Neural cell (in vitro differentiated cells): ENCODE results near the gene PTPRN2. TPM values are rescaled to one million over a fixed set of nuclear protein-coding genes. Genes with fewer than 3 reads are reported as not detected.
"Not testable (repeated sequence)": the region's sequence is repeated elsewhere in the genome, so short reads cannot be mapped to it uniquely, and the experiment has no call there.

Source experiments
- H2AFZ ChIP-seq: fragments of 200-600, 300-800 bp; sonication (generic), shearing (Covaris generic); 2 replicates; pipeline ENCODE4 v1.6.0; 2014; ENCODE audit warnings: low read depth, mild to moderate bottlenecking, antibody characterized with exemption, low read length, moderate library complexity
- H3F3A ChIP-seq: fragments of 200-600 bp; shearing (Covaris generic); 2 replicates; pipeline ENCODE4 v1.6.1; 2016; ENCODE audit warnings: mild to moderate bottlenecking, moderate library complexity, mixed read lengths, antibody characterized with exemption, low read length; ENCODE audit not compliant: insufficient read depth, poor library complexity, severe bottlenecking
- H3K27ac ChIP-seq: fragments of 200-600, 300-800 bp; sonication (generic), shearing (Covaris generic); 2 replicates; pipeline ENCODE4 v1.5.1; 2014; ENCODE audit warnings: mild to moderate bottlenecking, low read length, moderate library complexity
- H3K27me3 ChIP-seq: fragments of 300-800, 200-600 bp; sonication (generic), shearing (Covaris generic); 2 replicates; pipeline ENCODE4 v1.6.0; 2014; ENCODE audit warnings: mild to moderate bottlenecking, low read depth, low read length, moderate library complexity; ENCODE audit not compliant: insufficient read depth
- H3K36me3 ChIP-seq: fragments of 300-800, 200-600 bp; sonication (generic), shearing (Covaris generic); 2 replicates; pipeline ENCODE4 v1.5.1; 2014; ENCODE audit warnings: mild to moderate bottlenecking, antibody characterized with exemption, low read length, moderate library complexity; ENCODE audit not compliant: insufficient read depth
- H3K4me2 ChIP-seq: fragments of 300-800, 200-600 bp; sonication (generic), shearing (Covaris generic); 2 replicates; pipeline ENCODE4 v1.6.0; 2014; ENCODE audit warnings: mild to moderate bottlenecking, low read length
- H3K4me3 ChIP-seq: fragments of 300-800, 200-600 bp; sonication (generic), shearing (Covaris generic); 2 replicates; pipeline ENCODE4 v1.5.1; 2014; ENCODE audit warnings: mild to moderate bottlenecking, low read length, moderate library complexity
- H3K79me2 ChIP-seq: fragments of 200-600 bp; shearing (Covaris generic); replicated peaks from 2 replicates; pipeline ENCODE4 v1.6.0; 2014; ENCODE audit warnings: mild to moderate bottlenecking, low read length, moderate library complexity; ENCODE audit not compliant: insufficient read depth
- H3K9ac ChIP-seq: fragments of 300-800, 200-600 bp; sonication (generic), shearing (Covaris generic); 2 replicates; pipeline ENCODE4 v1.6.1; 2016; ENCODE audit warnings: mild to moderate bottlenecking, low read length, mixed read lengths
- H3K9me2 ChIP-seq: fragments of 200-600 bp; shearing (Covaris generic); 2 replicates; pipeline ENCODE4 v1.6.1; 2016; ENCODE audit warnings: mild to moderate bottlenecking, low read length, mixed read lengths; ENCODE audit not compliant: insufficient read depth
- H3K9me3 ChIP-seq: fragments of 200-600, 300-800 bp; sonication (generic), shearing (Covaris generic); 2 replicates; pipeline ENCODE4 v1.6.1; 2016; ENCODE audit warnings: mild to moderate bottlenecking, mixed run types, low read length, moderate library complexity, mixed read lengths
- H4K20me1 ChIP-seq: fragments of 200-600 bp; shearing (Covaris generic); 2 replicates; pipeline ENCODE4 v1.6.1; 2016; ENCODE audit warnings: mild to moderate bottlenecking, mixed run types; ENCODE audit not compliant: insufficient read depth
- CTCF ChIP-seq: fragments of 450-650 bp; IDR thresholded peaks from 2 replicates; pipeline ENCODE4 v1.5.1; 2014; ENCODE audit warnings: antibody characterized with exemption, mild to moderate bottlenecking, moderate library complexity; ENCODE audit not compliant: poor library complexity, severe bottlenecking
- EP300 ChIP-seq: fragments of 450-650 bp; conservative IDR thresholded peaks from 2 replicates; pipeline ENCODE4 v1.6.1; 2014; ENCODE audit warnings: antibody characterized with exemption, mild to moderate bottlenecking, moderate library complexity; ENCODE audit not compliant: poor library complexity, severe bottlenecking
- EZH2 ChIP-seq: fragments of 200-600, 300-800 bp; shearing (Covaris generic), sonication (generic); IDR thresholded peaks from 2 replicates; pipeline ENCODE4 v1.6.1; 2014; ENCODE audit warnings: antibody characterized with exemption, low read length, borderline replicate concordance, mild to moderate bottlenecking; ENCODE audit not compliant: insufficient read depth, poor library complexity, severe bottlenecking
- MXI1 ChIP-seq: fragments of 450-650 bp; conservative IDR thresholded peaks from 2 replicates; pipeline ENCODE4 v1.6.1; 2014; ENCODE audit warnings: antibody characterized with exemption, mild to moderate bottlenecking; ENCODE audit not compliant: poor library complexity, severe bottlenecking
- POLR2AphosphoS5 ChIP-seq: IDR thresholded peaks from 2 replicates; pipeline ENCODE4 v1.6.1; 2012
- RAD21 ChIP-seq: fragments of 450-650 bp; conservative IDR thresholded peaks from 2 replicates; pipeline ENCODE4 v1.6.1; 2014; ENCODE audit warnings: antibody characterized with exemption, mild to moderate bottlenecking, moderate library complexity
- SMC3 ChIP-seq: fragments of 450-650 bp; conservative IDR thresholded peaks from 2 replicates; pipeline ENCODE4 v1.6.1; 2014; ENCODE audit warnings: antibody characterized with exemption, mild to moderate bottlenecking, moderate library complexity; ENCODE audit not compliant: poor library complexity
- TAF1 ChIP-seq: IDR thresholded peaks from 2 replicates; pipeline ENCODE4 v1.6.1; 2012; ENCODE audit warnings: low read depth
- polyA plus RNA-seq: library from polyadenylated mRNA; depleted of rRNA; stranded (reverse); fragments of >200 nt; gene quantifications from 2 replicates; pipeline ENCODE4 v1.2.3, GENCODE V29; 2014
- TF ChIP-seq, protein P1 (sequence below): IDR thresholded peaks from 2 replicates; pipeline ENCODE4 v1.6.1; 2012; ENCODE audit warnings: borderline replicate concordance

The PTPRN2 gene
- polyA plus RNA-seq, 1 donor from 2014 or later = 31.0 TPM

- Histone ChIP-seq H3K9me2 (no peaks in the 10 kb centered on the region), H3K27me3 (no peaks in the 10 kb centered on the region), H2AFZ (no peak overlapping the region), H3K79me2 (no peaks in the 10 kb centered on the region), H3K27ac (no peak overlapping the region), H3K4me3 (no peak overlapping the region), H3K36me3 (no peaks in the 10 kb centered on the region), H3K4me2 (no peak overlapping the region), H4K20me1 (no peaks in the 10 kb centered on the region), H3K9ac (no peak overlapping the region), H3F3A (no peaks in the 10 kb centered on the region), H3K9me3 (no peaks in the 10 kb centered on the region)
- no peak for TF ChIP-seq POLR2AphosphoS5
- no peak for TF ChIP-seq RAD21
- no peak for TF ChIP-seq TAF1
- no peak for TF ChIP-seq EP300
- TF ChIP-seq SMC3 = no peak
- no peak for TF ChIP-seq CTCF
- TF ChIP-seq MXI1 = peak; percentile 53
- TF ChIP-seq, protein P1, sequence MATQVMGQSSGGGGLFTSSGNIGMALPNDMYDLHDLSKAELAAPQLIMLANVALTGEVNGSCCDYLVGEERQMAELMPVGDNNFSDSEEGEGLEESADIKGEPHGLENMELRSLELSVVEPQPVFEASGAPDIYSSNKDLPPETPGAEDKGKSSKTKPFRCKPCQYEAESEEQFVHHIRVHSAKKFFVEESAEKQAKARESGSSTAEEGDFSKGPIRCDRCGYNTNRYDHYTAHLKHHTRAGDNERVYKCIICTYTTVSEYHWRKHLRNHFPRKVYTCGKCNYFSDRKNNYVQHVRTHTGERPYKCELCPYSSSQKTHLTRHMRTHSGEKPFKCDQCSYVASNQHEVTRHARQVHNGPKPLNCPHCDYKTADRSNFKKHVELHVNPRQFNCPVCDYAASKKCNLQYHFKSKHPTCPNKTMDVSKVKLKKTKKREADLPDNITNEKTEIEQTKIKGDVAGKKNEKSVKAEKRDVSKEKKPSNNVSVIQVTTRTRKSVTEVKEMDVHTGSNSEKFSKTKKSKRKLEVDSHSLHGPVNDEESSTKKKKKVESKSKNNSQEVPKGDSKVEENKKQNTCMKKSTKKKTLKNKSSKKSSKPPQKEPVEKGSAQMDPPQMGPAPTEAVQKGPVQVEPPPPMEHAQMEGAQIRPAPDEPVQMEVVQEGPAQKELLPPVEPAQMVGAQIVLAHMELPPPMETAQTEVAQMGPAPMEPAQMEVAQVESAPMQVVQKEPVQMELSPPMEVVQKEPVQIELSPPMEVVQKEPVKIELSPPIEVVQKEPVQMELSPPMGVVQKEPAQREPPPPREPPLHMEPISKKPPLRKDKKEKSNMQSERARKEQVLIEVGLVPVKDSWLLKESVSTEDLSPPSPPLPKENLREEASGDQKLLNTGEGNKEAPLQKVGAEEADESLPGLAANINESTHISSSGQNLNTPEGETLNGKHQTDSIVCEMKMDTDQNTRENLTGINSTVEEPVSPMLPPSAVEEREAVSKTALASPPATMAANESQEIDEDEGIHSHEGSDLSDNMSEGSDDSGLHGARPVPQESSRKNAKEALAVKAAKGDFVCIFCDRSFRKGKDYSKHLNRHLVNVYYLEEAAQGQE = no peak
Measured at GRCh38 chr7:157903710-157904109, 683.9 kb downstream of the PTPRN2 start.

DNA sequence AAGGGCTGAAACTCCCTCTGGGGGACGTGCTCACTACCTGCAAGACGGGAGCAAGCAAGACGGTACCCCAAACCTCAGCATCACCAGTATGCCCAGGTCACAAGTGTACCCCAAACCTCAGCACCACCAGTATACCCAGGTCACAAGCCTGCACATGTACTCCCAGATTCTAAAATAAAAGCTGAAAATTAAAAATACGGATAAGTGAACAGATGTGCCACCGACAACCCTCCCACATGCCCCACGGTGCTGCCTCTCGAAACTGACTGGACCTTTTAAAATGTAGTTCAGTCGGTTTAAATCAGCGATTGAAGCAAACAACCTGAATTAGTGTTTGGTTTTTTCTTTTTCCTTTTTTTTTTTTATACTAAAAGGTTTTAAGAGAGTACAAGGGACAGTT lies 684.3 kb downstream of the PTPRN2 start:
- no peaks in the 10 kb centered on the region for H3F3A ChIP-seq
- H3K9me3 ChIP-seq = no peaks in the 10 kb centered on the region
- H3K9ac ChIP-seq = no peak overlapping the region
- no peak overlapping the region for H3K4me2 ChIP-seq
- H4K20me1 ChIP-seq = no peaks in the 10 kb centered on the region
- H3K4me3 ChIP-seq = no peak overlapping the region
- TF ChIP-seq EP300 (no peak), SMC3 (no peak), POLR2AphosphoS5 (no peak), MXI1 (no peak), EZH2 (no peak), CTCF (no peak), RAD21 (no peak), TAF1 (no peak)
- TF ChIP-seq, protein P1 = no peak
- H2AFZ ChIP-seq = no peak overlapping the region
- no peaks in the 10 kb centered on the region for H3K79me2 ChIP-seq
- no peaks in the 10 kb centered on the region for H3K9me2 ChIP-seq
- H3K36me3 ChIP-seq = no peaks in the 10 kb centered on the region
- H3K27ac ChIP-seq = no peak overlapping the region
- H3K27me3 ChIP-seq = no peaks in the 10 kb centered on the region

DNA sequence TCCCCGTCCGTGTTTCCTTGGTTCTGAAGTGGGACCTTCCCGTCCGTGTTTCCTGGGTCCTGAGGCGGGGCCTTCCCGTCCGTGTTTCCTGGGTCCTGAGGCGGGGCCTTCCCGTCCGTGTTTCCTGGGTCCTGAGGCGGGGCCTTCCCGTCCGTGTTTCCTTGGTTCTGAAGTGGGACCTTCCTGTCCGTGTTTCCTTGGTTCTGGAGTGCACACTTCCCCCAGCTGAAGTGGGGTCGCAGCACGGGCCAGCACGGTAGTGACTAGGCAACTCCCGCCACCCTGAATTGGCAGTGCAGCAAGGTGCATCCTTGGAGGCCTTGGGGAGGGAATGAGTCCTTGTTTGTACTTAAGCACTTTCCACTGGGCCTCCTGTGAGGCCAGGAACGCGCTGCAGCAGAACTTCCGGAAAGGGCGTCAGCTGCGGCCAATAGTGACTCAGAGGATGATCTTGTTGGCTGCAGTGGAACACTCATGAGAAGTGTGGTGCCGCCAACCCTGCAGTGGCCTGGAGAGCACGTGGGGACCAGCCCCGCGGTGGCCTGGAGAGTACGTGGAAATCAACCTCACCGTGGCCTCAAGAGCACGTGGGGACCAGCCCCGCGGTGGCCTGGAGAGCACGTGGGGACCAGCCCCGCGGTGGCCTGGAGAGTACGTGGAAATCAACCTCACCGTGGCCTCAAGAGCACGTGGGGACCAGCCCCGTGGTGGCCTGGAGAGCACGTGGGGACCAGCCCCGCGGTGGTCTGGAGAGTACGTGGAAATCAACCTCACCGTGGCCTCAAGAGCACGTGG lies 685.6 kb downstream of the PTPRN2 start:
- not testable (repeated sequence) for H3K9me3 ChIP-seq

More for the DNA sequence above, 685.6 kb downstream of the PTPRN2 start:
- H3K4me2 ChIP-seq, H3F3A ChIP-seq, H3K9me2 ChIP-seq, H3K4me3 ChIP-seq, H3K36me3 ChIP-seq, H3K27ac ChIP-seq, H4K20me1 ChIP-seq, H3K79me2 ChIP-seq, H3K27me3 ChIP-seq, H3K9ac ChIP-seq, H2AFZ ChIP-seq: not testable (repeated sequence)
